22Rv1 (cell line): ENCODE results near the gene FMN1.

Experiments
- CTCF ChIP-seq: fragments of 450-650 bp; IDR thresholded peaks from 2 replicates; pipeline ENCODE4 v1.5.1; 2017; ENCODE audit warnings: mild to moderate bottlenecking
- ZFX ChIP-seq: fragments of 450-650 bp; IDR thresholded peaks from 2 replicates; pipeline ENCODE4 v1.6.1; 2017; ENCODE audit warnings: antibody characterized with exemption, borderline replicate concordance

GRCh38 chr15:32936283-32936918, 258.1 kb downstream of the FMN1 start:
- TF ChIP-seq ZFX = no peak
- peak; percentile 66 for TF ChIP-seq CTCF
